HepG2 (cell line): Measurements from ENCODE around the gene FAM118B. TPM values are rescaled to one million over a fixed set of nuclear protein-coding genes. Genes with fewer than 3 reads are reported as not detected.

Experiments used
- CBX2 ChIP-seq, 2 experiments: fragments of 200-600 bp in 1 of 2; sonication (generic); formaldehyde crosslinking in 1 of 2; IDR thresholded peaks; 2 replicates each; pipeline versions ENCODE4 v1.7.0 to v1.8.1; 2018 to 2022; ENCODE audit warnings: low read depth in 2 of 2, low read length in 1 of 2, mild to moderate bottlenecking in 1 of 2, missing genetic modification reagents in 1 of 2
- ERF ChIP-seq: IDR thresholded peaks from 2 replicates; pipeline ENCODE4 v1.6.1; 2018; ENCODE audit warnings: missing biosample characterization, missing genetic modification reagents
- HNRNPL ChIP-seq: fragments of 200-400 bp; formaldehyde crosslinking; IDR thresholded peaks from 2 replicates; pipeline ENCODE4 v1.6.1; 2017; ENCODE audit warnings: mild to moderate bottlenecking, low read depth, low read length
- KLF13 ChIP-seq: sonication (generic); formaldehyde crosslinking; IDR thresholded peaks from 2 replicates; pipeline ENCODE4 v1.4.0; 2020; ENCODE audit warnings: mild to moderate bottlenecking, missing genetic modification reagents
- KMT2B ChIP-seq: IDR thresholded peaks from 2 replicates; pipeline ENCODE4 v1.6.1; 2016; ENCODE audit warnings: missing genetic modification reagents, missing compliant biosample characterization
- MTA1 ChIP-seq: sonication (generic); formaldehyde crosslinking; IDR thresholded peaks from 2 replicates; pipeline ENCODE4 v1.4.0; 2020; ENCODE audit warnings: missing genetic modification reagents, mild to moderate bottlenecking, borderline replicate concordance
- SALL1 ChIP-seq: sonication (generic); formaldehyde crosslinking; IDR thresholded peaks from 2 replicates; pipeline ENCODE4 v1.8.0; 2022; ENCODE audit warnings: mild to moderate bottlenecking, missing genetic modification reagents
- TAF1 ChIP-seq: sonication (generic); formaldehyde crosslinking; IDR thresholded peaks from 2 replicates; pipeline ENCODE4 v1.4.0; 2020; ENCODE audit warnings: missing genetic modification reagents
- TBX3 ChIP-seq: fragments of 450-650 bp; IDR thresholded peaks from 2 replicates; pipeline ENCODE4 v1.6.1; 2017; ENCODE audit warnings: antibody characterized with exemption, mild to moderate bottlenecking, inconsistent platforms, borderline replicate concordance
- TEAD3 ChIP-seq: optimal IDR thresholded peaks from 2 replicates; pipeline ENCODE3; 2016; ENCODE audit warnings: borderline replicate concordance
- TMF1 ChIP-seq: sonication (generic); formaldehyde crosslinking; IDR thresholded peaks from 2 replicates; pipeline ENCODE4 v1.8.1; 2022; ENCODE audit warnings: low read depth, missing genetic modification reagents
- U2AF1 ChIP-seq: fragments of 200-400 bp; formaldehyde crosslinking; optimal IDR thresholded peaks from 2 replicates; pipeline ENCODE3; 2017; ENCODE audit warnings: mild to moderate bottlenecking, low read depth, low read length
- ZKSCAN8 ChIP-seq: IDR thresholded peaks from 2 replicates; pipeline ENCODE4 v1.6.1; 2016; ENCODE audit warnings: borderline replicate concordance, missing genetic modification reagents, missing compliant biosample characterization
- ZNF556 ChIP-seq: sonication (generic); formaldehyde crosslinking; IDR thresholded peaks from 2 replicates; pipeline ENCODE4 v1.4.0; 2020; ENCODE audit warnings: mild to moderate bottlenecking, missing genetic modification reagents, borderline replicate concordance
- ZNF713 ChIP-seq: sonication (generic); formaldehyde crosslinking; IDR thresholded peaks from 2 replicates; pipeline ENCODE4 v1.4.0; 2020; ENCODE audit warnings: mild to moderate bottlenecking, missing genetic modification reagents
- ZSCAN31 ChIP-seq: sonication (generic); formaldehyde crosslinking; IDR thresholded peaks from 2 replicates; pipeline ENCODE4 v1.5.0; 2020; ENCODE audit warnings: low read depth, mild to moderate bottlenecking, missing genetic modification reagents
- polyA plus RNA-seq, 8 experiments: library from polyadenylated mRNA; depleted of rRNA in 3 of 8; stranded (reverse) in 7 of 8; unstranded in 1 of 8; fragments of >200 nt; fragmentation: Illumina TruSeq in 4 of 8; extraction: Trizol in 4 of 8; gene quantifications; 2 replicates each; pipeline versions ENCODE4 v1.2.1 to v1.2.3, GENCODE V29; 2011 to 2016; ENCODE audit warnings: low read depth in 4 of 8, missing spikeins in 1 of 8, mixed read lengths in 1 of 8; ENCODE audit not compliant: insufficient read depth in 1 of 8
- total RNA-seq, 5 experiments: library from RNA; depleted of rRNA; stranded (reverse); fragments of >200 nt; fragmentation: Illumina TruSeq; extraction: Trizol; gene quantifications; 2 replicates each; pipeline ENCODE4 v1.2.3, GENCODE V29; 2016; ENCODE audit warnings: low read depth in 1 of 5
- TF ChIP-seq, protein P1 (sequence below): IDR thresholded peaks from 2 replicates; pipeline ENCODE4 v1.6.1; 2018; ENCODE audit warnings: missing genetic modification reagents, mild to moderate bottlenecking, missing compliant biosample characterization
- TF ChIP-seq, protein P2 (sequence below): sonication (generic); formaldehyde crosslinking; IDR thresholded peaks from 2 replicates; pipeline ENCODE4 v1.4.0; 2020; ENCODE audit warnings: mild to moderate bottlenecking, missing genetic modification reagents
- TF ChIP-seq, protein P3 (sequence below), 2 experiments: fragments of 450-650 bp in 1 of 2; sonication (generic) in 1 of 2; formaldehyde crosslinking; IDR thresholded peaks; 2 replicates each; pipeline versions ENCODE4 v1.5.0 to v1.8.0; 2020 to 2022; ENCODE audit warnings: mild to moderate bottlenecking in 1 of 2, missing genetic modification reagents in 1 of 2
- TF ChIP-seq, protein P4 (sequence below): sonication (generic); formaldehyde crosslinking; IDR thresholded peaks from 2 replicates; pipeline ENCODE4 v1.4.0; 2020; ENCODE audit warnings: missing genetic modification reagents, mild to moderate bottlenecking, borderline replicate concordance
- TF ChIP-seq, protein P5 (sequence below): sonication (generic); formaldehyde crosslinking; IDR thresholded peaks from 2 replicates; pipeline ENCODE4 v1.4.0; 2020; ENCODE audit warnings: missing genetic modification reagents

Gene FAM118B
- total and polyA plus RNA-seq, 2 of the 13 experiments (the other 11 are each of a cell fraction or from before 2014, with no cell fraction given), result 10.2 to 25.7 TPM

DNA sequence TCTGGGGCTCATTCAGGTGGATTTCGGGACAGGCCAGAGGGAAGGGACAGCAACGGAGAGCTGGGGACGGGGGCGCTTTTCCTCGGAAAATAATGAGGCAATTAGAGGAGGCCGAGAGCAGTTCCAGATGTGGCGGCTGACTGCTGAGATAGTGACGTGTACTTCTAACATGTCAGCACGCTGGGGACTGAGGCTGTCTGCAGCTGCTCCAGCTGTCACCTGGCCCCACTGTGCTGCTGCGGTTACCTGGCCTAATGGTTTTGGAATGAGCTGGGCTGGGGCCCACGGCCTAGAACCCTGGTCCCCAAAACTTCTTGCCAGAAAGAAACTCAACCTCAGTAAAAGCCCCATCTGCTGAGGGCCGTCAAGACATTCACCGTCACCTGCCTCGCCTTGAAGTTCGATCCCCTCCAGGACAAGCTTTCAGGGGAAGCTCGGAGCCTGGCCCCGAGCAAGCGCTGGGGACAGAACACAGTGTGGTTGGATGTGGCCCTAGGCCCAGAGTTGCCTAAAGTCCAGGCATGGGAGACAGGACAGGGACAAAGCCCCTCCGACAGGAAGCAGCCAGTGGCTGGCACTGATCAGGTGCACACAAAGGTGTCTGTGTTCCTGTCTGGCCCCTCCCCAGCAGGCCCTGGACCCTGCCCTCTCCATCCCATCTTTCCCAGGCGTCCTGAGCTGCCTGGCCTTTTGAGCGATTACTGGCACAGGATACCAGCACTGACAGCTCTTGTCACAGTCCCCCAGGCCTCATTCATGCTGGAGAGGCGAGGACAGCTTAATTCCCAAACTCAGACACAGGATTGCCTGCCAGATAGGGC is 22.3 kb upstream of the FAM118B start (continued):
- TF ChIP-seq, protein P1, sequence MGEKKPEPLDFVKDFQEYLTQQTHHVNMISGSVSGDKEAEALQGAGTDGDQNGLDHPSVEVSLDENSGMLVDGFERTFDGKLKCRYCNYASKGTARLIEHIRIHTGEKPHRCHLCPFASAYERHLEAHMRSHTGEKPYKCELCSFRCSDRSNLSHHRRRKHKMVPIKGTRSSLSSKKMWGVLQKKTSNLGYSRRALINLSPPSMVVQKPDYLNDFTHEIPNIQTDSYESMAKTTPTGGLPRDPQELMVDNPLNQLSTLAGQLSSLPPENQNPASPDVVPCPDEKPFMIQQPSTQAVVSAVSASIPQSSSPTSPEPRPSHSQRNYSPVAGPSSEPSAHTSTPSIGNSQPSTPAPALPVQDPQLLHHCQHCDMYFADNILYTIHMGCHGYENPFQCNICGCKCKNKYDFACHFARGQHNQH, result peak; percentile 63; the same call in 1 of the 2 replicates
- TF ChIP-seq ZKSCAN8 (CRISPR knock-in tag), result peak; percentile 68; the same call in 1 of the 2 replicates
- peak; percentile 42; the same call in 1 of the 2 replicates for TF ChIP-seq KMT2B (CRISPR knock-in tag)
- peak; percentile 75; the same call in 1 of the 2 replicates for TF ChIP-seq MTA1 (CRISPR knock-in tag)
- peak; percentile 48 for TF ChIP-seq U2AF1
- peak; percentile 90 for TF ChIP-seq HNRNPL
- TF ChIP-seq, protein P2, sequence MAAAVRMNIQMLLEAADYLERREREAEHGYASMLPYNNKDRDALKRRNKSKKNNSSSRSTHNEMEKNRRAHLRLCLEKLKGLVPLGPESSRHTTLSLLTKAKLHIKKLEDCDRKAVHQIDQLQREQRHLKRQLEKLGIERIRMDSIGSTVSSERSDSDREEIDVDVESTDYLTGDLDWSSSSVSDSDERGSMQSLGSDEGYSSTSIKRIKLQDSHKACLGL, result no peak
- TF ChIP-seq CBX2 (IDR thresholded peaks at IDR 0.05; ENCODE audit: low read depth, low read length), result no peak
- TF ChIP-seq CBX2 (CRISPR knock-in tag; IDR thresholded peaks at IDR 0.05; ENCODE audit: low read depth), result no peak
- peak; percentile 58; the same call in 1 of the 2 replicates for TF ChIP-seq TBX3
- TF ChIP-seq TEAD3 (CRISPR knock-in tag), result peak; percentile 78
- TF ChIP-seq, protein P3, sequence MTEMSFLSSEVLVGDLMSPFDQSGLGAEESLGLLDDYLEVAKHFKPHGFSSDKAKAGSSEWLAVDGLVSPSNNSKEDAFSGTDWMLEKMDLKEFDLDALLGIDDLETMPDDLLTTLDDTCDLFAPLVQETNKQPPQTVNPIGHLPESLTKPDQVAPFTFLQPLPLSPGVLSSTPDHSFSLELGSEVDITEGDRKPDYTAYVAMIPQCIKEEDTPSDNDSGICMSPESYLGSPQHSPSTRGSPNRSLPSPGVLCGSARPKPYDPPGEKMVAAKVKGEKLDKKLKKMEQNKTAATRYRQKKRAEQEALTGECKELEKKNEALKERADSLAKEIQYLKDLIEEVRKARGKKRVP (CRISPR knock-in tag; IDR thresholded peaks at IDR 0.05), result no peak
- TF ChIP-seq, protein P4, sequence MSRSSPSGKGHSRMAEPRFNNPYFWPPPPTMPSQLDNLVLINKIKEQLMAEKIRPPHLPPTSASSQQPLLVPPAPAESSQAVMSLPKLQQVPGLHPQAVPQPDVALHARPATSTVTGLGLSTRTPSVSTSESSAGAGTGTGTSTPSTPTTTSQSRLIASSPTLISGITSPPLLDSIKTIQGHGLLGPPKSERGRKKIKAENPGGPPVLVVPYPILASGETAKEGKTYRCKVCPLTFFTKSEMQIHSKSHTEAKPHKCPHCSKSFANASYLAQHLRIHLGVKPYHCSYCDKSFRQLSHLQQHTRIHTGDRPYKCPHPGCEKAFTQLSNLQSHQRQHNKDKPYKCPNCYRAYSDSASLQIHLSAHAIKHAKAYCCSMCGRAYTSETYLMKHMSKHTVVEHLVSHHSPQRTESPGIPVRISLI (CRISPR knock-in tag), result 0 out of 2 replicates have a peak, but pooled peaks have one; percentile 19
- TF ChIP-seq, protein P5, sequence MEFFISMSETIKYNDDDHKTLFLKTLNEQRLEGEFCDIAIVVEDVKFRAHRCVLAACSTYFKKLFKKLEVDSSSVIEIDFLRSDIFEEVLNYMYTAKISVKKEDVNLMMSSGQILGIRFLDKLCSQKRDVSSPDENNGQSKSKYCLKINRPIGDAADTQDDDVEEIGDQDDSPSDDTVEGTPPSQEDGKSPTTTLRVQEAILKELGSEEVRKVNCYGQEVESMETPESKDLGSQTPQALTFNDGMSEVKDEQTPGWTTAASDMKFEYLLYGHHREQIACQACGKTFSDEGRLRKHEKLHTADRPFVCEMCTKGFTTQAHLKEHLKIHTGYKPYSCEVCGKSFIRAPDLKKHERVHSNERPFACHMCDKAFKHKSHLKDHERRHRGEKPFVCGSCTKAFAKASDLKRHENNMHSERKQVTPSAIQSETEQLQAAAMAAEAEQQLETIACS (CRISPR knock-in tag), result no peak
- 0 out of 2 replicates have a peak, but pooled peaks have one; percentile 32 for TF ChIP-seq ZNF556 (CRISPR knock-in tag)
- TF ChIP-seq SALL1 (CRISPR knock-in tag), result peak; percentile 86
- TF ChIP-seq KLF13 (CRISPR knock-in tag), result no peak
- peak; percentile 51; the same call in 1 of the 2 replicates for TF ChIP-seq TAF1 (CRISPR knock-in tag)
- TF ChIP-seq TMF1 (CRISPR knock-in tag), result no peak
- TF ChIP-seq ZSCAN31 (CRISPR knock-in tag), result peak; percentile 59; the same call in 1 of the 2 replicates
- peak; percentile 93; the same call in 1 of the 2 replicates for TF ChIP-seq ERF (CRISPR knock-in tag)
- TF ChIP-seq ZNF713, result no peak
